SH-SY5Y (cell line): ENCODE data around the gene DMD.

Experiments
- GATA2 ChIP-seq: IDR thresholded peaks from 2 replicates; pipeline ENCODE4 v1.6.1; 2011; ENCODE audit warnings: mild to moderate bottlenecking, low read depth, low read length
- GATA3 ChIP-seq: IDR thresholded peaks from 2 replicates; pipeline ENCODE4 v1.6.1; 2011; ENCODE audit warnings: low read depth, mild to moderate bottlenecking, low read length, moderate library complexity

GRCh38 chrX:31589503-31589902 is 1621.8 kb downstream of the DMD start:
- no peak for TF ChIP-seq GATA3
- no peak for TF ChIP-seq GATA2
